Measurements from ENCODE around the gene OPTN.

Gene OPTN

GRCh38 chr10:13184276-13184675 is 84.3 kb downstream of the OPTN start:
- DNase-seq (no peak), ATAC-seq (no peak)

DNA sequence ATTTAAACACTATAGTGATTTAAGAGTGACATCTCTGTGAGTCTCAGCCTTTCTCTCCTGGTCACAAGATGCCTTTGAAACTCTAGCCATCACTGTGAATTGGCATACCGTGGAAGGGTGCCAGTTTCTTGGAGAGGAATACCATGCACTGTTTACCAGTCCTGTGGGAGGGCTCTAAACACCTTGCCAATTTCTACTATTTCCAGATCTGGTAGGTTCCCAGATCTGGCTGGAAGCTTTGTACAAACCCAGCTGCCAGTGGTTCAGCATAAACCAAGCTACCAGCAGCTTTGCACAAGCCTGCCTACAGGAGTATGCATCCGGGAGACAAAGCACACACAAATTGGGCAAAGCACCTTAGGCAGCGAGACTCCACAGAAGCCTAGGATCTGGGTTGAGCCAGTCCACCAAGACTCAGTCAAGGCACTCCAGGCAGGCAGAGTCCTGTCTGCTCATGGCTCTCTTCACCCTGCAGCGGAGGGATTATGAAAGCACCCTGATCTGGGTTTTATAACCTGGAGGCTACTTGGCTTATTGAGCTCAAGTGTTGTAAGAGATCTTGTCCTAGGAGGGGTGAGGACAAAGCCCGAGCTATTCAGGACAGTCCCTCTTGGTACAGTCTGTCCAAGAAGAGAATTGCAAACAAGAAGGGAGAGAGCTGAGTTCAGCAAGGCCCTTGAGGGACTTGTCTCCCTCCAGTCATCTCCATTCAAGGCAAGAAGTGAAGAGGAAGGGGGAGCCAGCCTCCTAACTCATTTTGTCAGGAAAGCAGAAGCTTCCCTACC is 85.0 kb downstream of the OPTN start:
- DNase-seq (no peak), ATAC-seq (no peak)

- ATAC-seq (no peak), DNase-seq (no peak)
These were observed 87.2 kb downstream of the OPTN start for GRCh38 chr10:13187135-13187534.
